ENCODE data around the gene IGF2R.

The IGF2R gene

GRCh38 chr6:159970659-159971063 is 1.8 kb downstream of the IGF2R start:
- TF ChIP-seq MAX (IDR thresholded peaks at IDR 0.05; ENCODE audit: low read depth, low read length), result no peak
- no peak for TF ChIP-seq MYC (IDR thresholded peaks at IDR 0.05; ENCODE audit: low read depth, low read length)
- peak overlapping the region; percentile 75 for H3K4me3 ChIP-seq (ENCODE audit: low read depth, low read length)
- no peak for DNase-seq (ENCODE audit: low read depth)

- H3K4me3 ChIP-seq (ENCODE audit: low read depth, low read length), result peak overlapping the region; percentile 29
- no peak for DNase-seq (ENCODE audit: low read depth)
- TF ChIP-seq MAX (IDR thresholded peaks at IDR 0.05; ENCODE audit: low read depth, low read length) (no peak), MYC (IDR thresholded peaks at IDR 0.05; ENCODE audit: low read depth, low read length) (no peak), CTCF (IDR thresholded peaks at IDR 0.05; ENCODE audit: low read depth, low read length) (no peak), POLR2A (IDR thresholded peaks at IDR 0.05; ENCODE audit: extremely low read depth, insufficient read length) (no peak)
These were observed 2.7 kb downstream of the IGF2R start for GRCh38 chr6:159971341-159972178.

GRCh38 chr6:159972506-159973268 is 3.8 kb downstream of the IGF2R start:
- no peak for TF ChIP-seq MYC (IDR thresholded peaks at IDR 0.05; ENCODE audit: low read depth, low read length)
- TF ChIP-seq POLR2A (IDR thresholded peaks at IDR 0.05; ENCODE audit: extremely low read depth, insufficient read length), result no peak
- no peak for TF ChIP-seq CTCF (IDR thresholded peaks at IDR 0.05; ENCODE audit: low read depth, low read length)
- TF ChIP-seq MAX (IDR thresholded peaks at IDR 0.05; ENCODE audit: low read depth, low read length), result no peak

GRCh38 chr6:159973406-159973805 is 4.5 kb downstream of the IGF2R start:
- no peak for TF ChIP-seq MAX (IDR thresholded peaks at IDR 0.05; ENCODE audit: low read depth, low read length)
- no peak for TF ChIP-seq CTCF (IDR thresholded peaks at IDR 0.05; ENCODE audit: low read depth, low read length)
- no peak for TF ChIP-seq MYC (IDR thresholded peaks at IDR 0.05; ENCODE audit: low read depth, low read length)
- TF ChIP-seq POLR2A (IDR thresholded peaks at IDR 0.05; ENCODE audit: extremely low read depth, insufficient read length), result no peak
- DNase-seq (ENCODE audit: low read depth), result no peak
- H3K4me3 ChIP-seq (ENCODE audit: low read depth, low read length), result no peak overlapping the region

More at GRCh38 chr6:159972506-159973268, 3.8 kb downstream of the IGF2R start:
- H3K4me3 ChIP-seq (ENCODE audit: low read depth, low read length), result no peak overlapping the region
- DNase-seq (ENCODE audit: low read depth), result no peak

GRCh38 chr6:159973951-159974350 is 5.1 kb downstream of the IGF2R start:
- no peak overlapping the region for H3K4me3 ChIP-seq (ENCODE audit: low read depth, low read length)
- TF ChIP-seq MYC (IDR thresholded peaks at IDR 0.05; ENCODE audit: low read depth, low read length) (no peak), CTCF (IDR thresholded peaks at IDR 0.05; ENCODE audit: low read depth, low read length) (no peak), POLR2A (IDR thresholded peaks at IDR 0.05; ENCODE audit: extremely low read depth, insufficient read length) (no peak), MAX (IDR thresholded peaks at IDR 0.05; ENCODE audit: low read depth, low read length) (no peak)
- DNase-seq (ENCODE audit: low read depth), result peak; percentile 85

GRCh38 chr6:159974932-159975331 is 6.0 kb downstream of the IGF2R start:
- TF ChIP-seq CTCF (IDR thresholded peaks at IDR 0.05; ENCODE audit: low read depth, low read length), result no peak
- TF ChIP-seq MAX (IDR thresholded peaks at IDR 0.05; ENCODE audit: low read depth, low read length), result no peak
- no peak for TF ChIP-seq MYC (IDR thresholded peaks at IDR 0.05; ENCODE audit: low read depth, low read length)
- no peak for TF ChIP-seq POLR2A (IDR thresholded peaks at IDR 0.05; ENCODE audit: extremely low read depth, insufficient read length)

More at GRCh38 chr6:159974932-159975331, 6.0 kb downstream of the IGF2R start:
- DNase-seq (ENCODE audit: low read depth), result no peak
- H3K4me3 ChIP-seq (ENCODE audit: low read depth, low read length), result no peak overlapping the region
